GM12878 (cell line): ENCODE results near the gene SNX2. TPM values are rescaled to one million over a fixed set of nuclear protein-coding genes. Genes with fewer than 3 reads are reported as not detected.
A peak's percentile ranks its signal among the peaks of the same experiment; 100 is the strongest.

ENCODE experiments used
- ATAC-seq: fragments of 200-7000 bp; cut with Tn5 transposase; 3 replicates; pipeline ENCODE4 v1.9.1; 2020; ENCODE audit warnings: mild to moderate bottlenecking, moderate library complexity
- BruUV-seq: library from RNA; stranded (reverse); fragments of 400-500 nt; replicated peaks from 2 replicates; lab custom pipeline; 2021; lab: Mats Ljungman, UMichigan
- CTCF ChIA-PET: fragments of 300-600 bp; sonication (Branson Sonifier 250); formaldehyde crosslinking; extraction: SDS; loops from one replicate; lab custom pipeline; 2021; ENCODE audit warnings: inconsistent platforms; lab: Yijun Ruan, JAX
- POLR2A ChIA-PET: fragments of 350-600 bp; formaldehyde crosslinking; extraction: SDS; loops from one replicate; lab custom pipeline; 2021; ENCODE audit warnings: inconsistent platforms; lab: Charles Lee
- RAD21 ChIA-PET: fragments of 300-600 bp; sonication (Branson Sonifier 250); formaldehyde crosslinking; loops from one replicate; lab custom pipeline; 2023; ENCODE audit warnings: antibody characterized with exemption; ENCODE audit not compliant: unreplicated experiment; lab: Charles Lee
- SMC1A ChIA-PET: fragments of 300-600 bp; sonication (Branson Sonifier 250); formaldehyde crosslinking; loops from one replicate; lab custom pipeline; 2023; ENCODE audit not compliant: unreplicated experiment, uncharacterized antibody; lab: Charles Lee
- DNase-seq: peaks from one replicate; pipeline ENCODE4 v3.0.0-alpha.2; 2011; ENCODE audit warnings: low read depth, low spot score
- FAIRE-seq: peaks from 3 replicates; lab custom pipeline; 2011; peaks lifted over from hg19 to GRCh38; lab: Jason Lieb, UNC
- H2AFZ ChIP-seq: 2 replicates; pipeline ENCODE4 v1.6.0; 2011; ENCODE audit warnings: low read depth, low read length, control low read depth; ENCODE audit not compliant: control insufficient read depth
- H3K27ac ChIP-seq: 2 replicates; pipeline ENCODE4 v1.5.1; 2011; ENCODE audit warnings: control low read depth; ENCODE audit not compliant: control insufficient read depth, insufficient read depth
- H3K27me3 ChIP-seq, 2 experiments: replicated peaks in 1 of 2; 2 replicates each; pipeline versions ENCODE4 v1.6.0 to v1.6.1; 2011; ENCODE audit warnings: low read length in 1 of 2; ENCODE audit not compliant: control insufficient read depth in 2 of 2, insufficient read depth in 2 of 2
- H3K36me3 ChIP-seq, 2 experiments: 2 replicates each; pipeline ENCODE4 v1.5.1; 2011; ENCODE audit warnings: low read length in 1 of 2; ENCODE audit not compliant: control insufficient read depth in 2 of 2, insufficient read depth in 2 of 2
- H3K4me1 ChIP-seq: 2 replicates; pipeline ENCODE4 v1.6.1; 2011; ENCODE audit warnings: mild to moderate bottlenecking, low read length, moderate library complexity, mixed read lengths; ENCODE audit not compliant: control insufficient read depth, insufficient read depth
- H3K4me2 ChIP-seq: 2 replicates; pipeline ENCODE4 v1.6.0; 2011; ENCODE audit warnings: control low read depth; ENCODE audit not compliant: control insufficient read depth, insufficient read depth
- H3K4me3 ChIP-seq: fragments of 200-600 bp; sonication (generic); 2 replicates; pipeline ENCODE4 v1.5.1; 2016
- H3K79me2 ChIP-seq: 2 replicates; pipeline ENCODE4 v1.6.0; 2011; ENCODE audit warnings: low read length; ENCODE audit not compliant: control insufficient read depth, insufficient read depth
- H3K9ac ChIP-seq: 2 replicates; pipeline ENCODE4 v1.8.0; 2011; ENCODE audit warnings: low read length, control low read depth, mixed read lengths; ENCODE audit not compliant: control insufficient read depth, insufficient read depth
- H3K9me3 ChIP-seq: replicated peaks from 3 replicates; pipeline ENCODE4 v1.5.1; 2011; ENCODE audit warnings: mild to moderate bottlenecking, low read length; ENCODE audit not compliant: control insufficient read depth, insufficient read depth
- H4K20me1 ChIP-seq: 2 replicates; pipeline ENCODE4 v1.6.0; 2011; ENCODE audit not compliant: control insufficient read depth, insufficient read depth
- WGBS: methylation state at CpG from one replicate; pipeline ENCODE4 v1.1.6; 2016; ENCODE audit warnings: low lambda C conversion rate; ENCODE audit not compliant: insufficient replicate concordance, insufficient coverage; ENCODE audit errors: missing lambda C conversion rate; 5-methylcytosine and 5-hydroxymethylcytosine counted together
- in situ Hi-C: fragments of 300-500 bp; cut with MboI; formaldehyde crosslinking; loops from 9 replicates; pipeline ENCODE4 v1.14.3; 2018; ENCODE audit warnings: mixed read lengths
- intact Hi-C: fragments of 100-400 bp; cut with micrococcal nuclease; formaldehyde crosslinking; loops from one replicate; pipeline ENCODE4 v1.14.2; 2022; ENCODE audit not compliant: unreplicated experiment
- polyA plus RNA-seq, 11 experiments: library from polyadenylated mRNA; depleted of rRNA in 4 of 11; unstranded in 6 of 11; stranded (reverse) in 5 of 11; fragments of >200 nt; fragmentation: Nextera tagmentation in 4 of 11; fragmentation: Illumina TruSeq in 1 of 11; extraction: Ambion mirVana in 4 of 11; extraction: Trizol in 1 of 11; gene quantifications; 1 replicate in 1 of 11; 2 replicates in 10 of 11; pipeline versions ENCODE4 v1.2.1 to v1.2.3, GENCODE V29; 2011 to 2016; ENCODE audit warnings: inconsistent platforms in 2 of 11, missing spikeins in 2 of 11, low read depth in 1 of 11
- total RNA-seq, 4 experiments: library from RNA; depleted of rRNA in 3 of 4; stranded (reverse); fragments of >200 nt in 3 of 4; fragmentation: Illumina TruSeq in 1 of 4; extraction: Trizol in 1 of 4; gene quantifications; 2 replicates each; pipeline versions ENCODE4 v1.2.1 to v1.2.3, GENCODE V29; 2013 to 2021
- TF ChIP-seq, protein P1 (sequence below): IDR thresholded peaks from 2 replicates; pipeline ENCODE4 v1.6.1; 2011; ENCODE audit warnings: low read depth, low read length, improper control_type of control experiment, borderline replicate concordance
- TF ChIP-seq, protein P2 (sequence below): fragments of 450-650 bp; IDR thresholded peaks from 2 replicates; pipeline ENCODE4 v1.6.1; 2016; ENCODE audit warnings: mild to moderate bottlenecking

The SNX2 gene
- total and polyA plus RNA-seq, 10 of the 15 experiments (the other 5 are each of a cell fraction or from before 2014, with no cell fraction given), result 46.3 to 84.3 (median 63.0) TPM

DNA sequence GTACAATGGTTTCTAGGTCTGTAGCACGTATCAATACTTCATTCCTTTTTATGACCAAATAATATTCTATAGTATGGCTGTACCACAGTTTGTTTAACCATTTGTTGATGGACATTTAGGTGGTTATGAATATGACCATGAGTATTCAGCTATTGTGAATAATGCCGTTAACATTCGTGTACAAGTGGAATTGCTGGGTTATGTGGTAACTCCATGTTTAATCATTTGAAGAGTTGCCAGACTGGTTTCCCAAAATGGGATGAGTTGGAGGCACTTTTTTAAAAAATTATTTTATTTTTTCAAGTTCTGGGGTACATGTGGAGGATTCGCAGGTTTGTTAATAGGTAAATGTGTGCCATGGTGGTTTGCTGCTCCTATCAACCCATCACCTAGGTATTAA lies 4.6 kb downstream of the SNX2 start:
- intact Hi-C loops, result loop anchor here (5.0 kb wide), 2 partner anchors 57 to 77 kb away; no protein-coding TSS in a partner anchor
- RAD21 ChIA-PET, result interaction anchor here (1.3 to 1.4 kb wide), 2 partner anchors 28 to 64 kb away, joined by 3 read pairs; no protein-coding TSS in a partner anchor
- H4K20me1 ChIP-seq, result no peaks in the 10 kb centered on the region
- H3K27ac ChIP-seq, result peak overlapping the region; percentile 28; the same call in 1 of the 2 replicates
- WGBS, result 72% methylated on average over 4 of the region's 4 CpGs
- in situ Hi-C loops, result no loop called here
- FAIRE-seq (no peak), DNase-seq (no peak), ATAC-seq (no peak)
- H3K4me3 ChIP-seq, result no peak overlapping the region; the same call in 1 of the 2 replicates
- no peaks in the 10 kb centered on the region for H3K36me3 ChIP-seq
- TF ChIP-seq, protein P1, sequence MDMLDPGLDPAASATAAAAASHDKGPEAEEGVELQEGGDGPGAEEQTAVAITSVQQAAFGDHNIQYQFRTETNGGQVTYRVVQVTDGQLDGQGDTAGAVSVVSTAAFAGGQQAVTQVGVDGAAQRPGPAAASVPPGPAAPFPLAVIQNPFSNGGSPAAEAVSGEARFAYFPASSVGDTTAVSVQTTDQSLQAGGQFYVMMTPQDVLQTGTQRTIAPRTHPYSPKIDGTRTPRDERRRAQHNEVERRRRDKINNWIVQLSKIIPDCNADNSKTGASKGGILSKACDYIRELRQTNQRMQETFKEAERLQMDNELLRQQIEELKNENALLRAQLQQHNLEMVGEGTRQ, result no peak
- TF ChIP-seq, protein P2, sequence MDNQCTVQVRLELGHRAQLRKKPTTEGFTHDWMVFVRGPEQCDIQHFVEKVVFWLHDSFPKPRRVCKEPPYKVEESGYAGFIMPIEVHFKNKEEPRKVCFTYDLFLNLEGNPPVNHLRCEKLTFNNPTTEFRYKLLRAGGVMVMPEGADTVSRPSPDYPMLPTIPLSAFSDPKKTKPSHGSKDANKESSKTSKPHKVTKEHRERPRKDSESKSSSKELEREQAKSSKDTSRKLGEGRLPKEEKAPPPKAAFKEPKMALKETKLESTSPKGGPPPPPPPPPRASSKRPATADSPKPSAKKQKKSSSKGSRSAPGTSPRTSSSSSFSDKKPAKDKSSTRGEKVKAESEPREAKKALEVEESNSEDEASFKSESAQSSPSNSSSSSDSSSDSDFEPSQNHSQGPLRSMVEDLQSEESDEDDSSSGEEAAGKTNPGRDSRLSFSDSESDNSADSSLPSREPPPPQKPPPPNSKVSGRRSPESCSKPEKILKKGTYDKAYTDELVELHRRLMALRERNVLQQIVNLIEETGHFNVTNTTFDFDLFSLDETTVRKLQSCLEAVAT, result 0 out of 2 replicates have a peak, but pooled peaks have one; percentile 35
- CTCF ChIA-PET, result interaction anchor here (3.0 kb wide), 1 partner anchor 75 kb away, joined by 14 read pairs; no protein-coding TSS in a partner anchor
- H3K79me2 ChIP-seq, result peaks cover 87% of the 10 kb centered on the region
- H3K4me2 ChIP-seq, result peak overlapping the region; percentile 60; the same call in 1 of the 2 replicates
- BruUV-seq, result no TSS peak
- SMC1A ChIA-PET, result interaction anchor here (1.1 to 3.7 kb wide), 4 partner anchors 11 to 76 kb away, joined by 3 to 13 read pairs (median 4); no protein-coding TSS in a partner anchor
- peaks cover 6% of the 10 kb centered on the region for H3K4me1 ChIP-seq
- no peak overlapping the region for H3K9ac ChIP-seq
- POLR2A ChIA-PET, result no interaction called here
- H3K27me3 ChIP-seq, result no peaks in the 10 kb centered on the region
- H3K9me3 ChIP-seq, result peaks cover 1% of the 10 kb centered on the region
- H2AFZ ChIP-seq, result no peak overlapping the region
